GM21390 (cell line): Measurements from ENCODE around the gene SDK1.

ENCODE experiments used
- ATAC-seq: cut with Tn5 transposase; IDR thresholded peaks from one replicate; pipeline ENCODE4 v1.9.1; 2021; ENCODE audit not compliant: unreplicated experiment

The SDK1 gene, protein sequence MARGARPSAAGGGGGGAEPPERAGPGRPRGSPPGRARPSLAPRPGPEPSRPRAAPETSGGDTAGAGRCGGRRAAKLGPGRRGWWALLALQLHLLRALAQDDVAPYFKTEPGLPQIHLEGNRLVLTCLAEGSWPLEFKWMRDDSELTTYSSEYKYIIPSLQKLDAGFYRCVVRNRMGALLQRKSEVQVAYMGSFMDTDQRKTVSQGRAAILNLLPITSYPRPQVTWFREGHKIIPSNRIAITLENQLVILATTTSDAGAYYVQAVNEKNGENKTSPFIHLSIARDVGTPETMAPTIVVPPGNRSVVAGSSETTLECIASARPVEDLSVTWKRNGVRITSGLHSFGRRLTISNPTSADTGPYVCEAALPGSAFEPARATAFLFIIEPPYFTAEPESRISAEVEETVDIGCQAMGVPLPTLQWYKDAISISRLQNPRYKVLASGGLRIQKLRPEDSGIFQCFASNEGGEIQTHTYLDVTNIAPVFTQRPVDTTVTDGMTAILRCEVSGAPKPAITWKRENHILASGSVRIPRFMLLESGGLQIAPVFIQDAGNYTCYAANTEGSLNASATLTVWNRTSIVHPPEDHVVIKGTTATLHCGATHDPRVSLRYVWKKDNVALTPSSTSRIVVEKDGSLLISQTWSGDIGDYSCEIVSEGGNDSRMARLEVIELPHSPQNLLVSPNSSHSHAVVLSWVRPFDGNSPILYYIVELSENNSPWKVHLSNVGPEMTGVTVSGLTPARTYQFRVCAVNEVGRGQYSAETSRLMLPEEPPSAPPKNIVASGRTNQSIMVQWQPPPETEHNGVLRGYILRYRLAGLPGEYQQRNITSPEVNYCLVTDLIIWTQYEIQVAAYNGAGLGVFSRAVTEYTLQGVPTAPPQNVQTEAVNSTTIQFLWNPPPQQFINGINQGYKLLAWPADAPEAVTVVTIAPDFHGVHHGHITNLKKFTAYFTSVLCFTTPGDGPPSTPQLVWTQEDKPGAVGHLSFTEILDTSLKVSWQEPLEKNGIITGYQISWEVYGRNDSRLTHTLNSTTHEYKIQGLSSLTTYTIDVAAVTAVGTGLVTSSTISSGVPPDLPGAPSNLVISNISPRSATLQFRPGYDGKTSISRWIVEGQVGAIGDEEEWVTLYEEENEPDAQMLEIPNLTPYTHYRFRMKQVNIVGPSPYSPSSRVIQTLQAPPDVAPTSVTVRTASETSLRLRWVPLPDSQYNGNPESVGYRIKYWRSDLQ (N-terminal part only)

DNA sequence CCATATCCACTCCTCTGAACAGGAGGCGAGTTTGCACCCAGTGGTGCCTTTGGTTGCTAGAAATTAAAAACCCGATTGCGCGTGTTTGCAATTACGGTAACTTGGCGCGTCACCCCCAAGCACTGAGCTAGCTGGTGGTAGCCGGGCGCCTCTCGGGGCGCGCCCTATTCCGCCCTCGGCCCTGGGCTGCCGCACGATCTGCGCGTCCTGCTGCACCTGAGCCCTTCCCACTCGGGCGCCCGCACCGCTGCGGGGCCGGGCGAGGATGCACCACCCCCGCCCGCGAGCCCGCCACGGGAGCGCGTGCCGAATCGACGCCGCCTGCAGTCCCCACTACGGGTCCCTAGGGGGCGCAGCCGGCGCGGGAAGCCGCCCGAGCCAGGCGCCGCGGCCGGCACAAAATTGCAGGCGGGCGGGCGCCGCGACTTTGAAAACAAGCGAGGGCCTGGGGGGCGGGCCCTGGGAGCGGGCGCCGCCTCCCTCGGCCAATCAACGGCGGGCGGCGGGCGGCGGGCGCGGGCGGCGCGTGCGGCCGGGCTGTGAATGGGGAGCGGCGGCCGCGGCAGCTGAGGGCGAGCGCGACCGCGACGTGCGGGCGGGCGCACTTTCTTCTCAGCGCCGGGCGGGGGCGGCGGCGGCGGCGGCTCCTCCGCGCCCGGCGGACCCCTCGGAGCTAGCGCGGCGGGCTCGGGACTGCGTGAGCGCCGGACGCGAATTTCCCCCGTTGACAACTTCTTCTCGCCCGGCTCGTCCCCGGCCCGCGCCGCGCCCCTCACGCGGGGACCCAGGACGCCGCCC lies at the start of gene SDK1:
Gene SDK1 (plus strand): TSS at position 602 of the 798 bp plus-strand sequence. CDS start 335 bp downstream, outside the sequence.
- peak; percentile 87 for ATAC-seq

DNA sequence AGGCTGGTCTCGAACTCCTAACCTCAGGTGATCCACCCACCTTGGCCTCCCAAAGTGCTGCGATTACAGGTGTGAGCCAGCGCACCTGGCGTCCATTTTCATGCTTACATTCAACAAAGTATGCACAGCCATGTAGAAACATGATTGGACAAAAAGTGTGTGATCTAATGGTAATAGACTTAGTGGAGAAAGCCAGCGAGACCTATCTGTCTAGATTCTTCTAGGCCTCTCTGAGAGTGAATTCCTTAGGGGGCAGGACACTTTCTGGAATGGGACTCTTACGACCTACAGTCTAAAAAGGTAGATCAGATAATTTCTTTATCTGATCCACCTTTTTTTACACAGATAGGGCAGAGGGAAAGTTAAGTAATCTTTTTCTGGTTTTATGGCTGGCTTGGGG lies 46.3 kb upstream of the SDK1 start:
- ATAC-seq, result no peak

DNA sequence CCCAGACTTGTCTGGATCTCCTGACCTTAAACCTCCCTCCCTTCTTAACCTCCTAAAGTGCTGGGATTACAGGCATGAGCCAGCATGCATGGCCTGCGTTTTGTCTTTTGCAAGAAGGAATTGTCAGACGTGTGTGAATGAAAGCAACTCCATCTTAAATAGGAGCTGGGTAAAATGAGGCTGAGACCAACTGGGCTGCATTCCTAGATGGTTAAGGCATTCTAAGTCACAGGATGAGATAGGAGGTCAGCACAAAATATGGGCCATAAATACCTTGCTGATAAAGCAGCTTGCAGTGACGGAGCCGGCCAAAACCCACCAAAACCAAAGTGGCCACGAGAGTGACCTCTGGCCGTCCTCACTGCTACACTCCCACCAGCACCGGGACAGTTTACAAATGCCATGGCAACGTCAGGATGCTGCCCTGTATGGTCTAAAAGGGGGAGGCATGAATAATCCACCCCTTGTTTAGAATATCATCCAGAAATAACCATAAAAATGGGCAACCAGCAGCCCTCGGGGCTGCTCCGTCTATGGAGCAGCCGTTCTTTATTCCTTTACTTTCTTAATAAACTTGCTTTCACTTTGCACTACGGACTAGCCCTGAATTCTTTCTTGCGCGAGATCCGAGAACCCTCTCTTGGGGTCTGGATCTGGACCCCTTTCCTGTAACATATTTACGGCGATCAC lies 41.2 kb upstream of the SDK1 start:
- ATAC-seq, result no peak

DNA sequence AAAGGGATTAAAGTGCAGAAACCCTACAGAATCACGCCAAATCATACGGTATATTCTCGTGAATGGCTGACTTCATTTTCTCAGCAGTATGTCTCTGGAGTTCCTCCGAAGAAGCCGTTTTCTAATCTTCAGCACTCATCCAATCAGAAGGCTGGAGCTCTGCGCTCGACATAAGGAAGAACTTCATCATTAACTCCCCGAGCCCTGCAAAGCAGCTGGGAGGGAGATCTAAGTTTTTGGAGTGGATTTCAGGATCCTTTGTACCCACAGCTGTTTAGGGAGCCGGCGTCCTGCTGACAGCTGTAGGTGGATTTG lies 40.7 kb upstream of the SDK1 start:
- ATAC-seq, result no peak

DNA sequence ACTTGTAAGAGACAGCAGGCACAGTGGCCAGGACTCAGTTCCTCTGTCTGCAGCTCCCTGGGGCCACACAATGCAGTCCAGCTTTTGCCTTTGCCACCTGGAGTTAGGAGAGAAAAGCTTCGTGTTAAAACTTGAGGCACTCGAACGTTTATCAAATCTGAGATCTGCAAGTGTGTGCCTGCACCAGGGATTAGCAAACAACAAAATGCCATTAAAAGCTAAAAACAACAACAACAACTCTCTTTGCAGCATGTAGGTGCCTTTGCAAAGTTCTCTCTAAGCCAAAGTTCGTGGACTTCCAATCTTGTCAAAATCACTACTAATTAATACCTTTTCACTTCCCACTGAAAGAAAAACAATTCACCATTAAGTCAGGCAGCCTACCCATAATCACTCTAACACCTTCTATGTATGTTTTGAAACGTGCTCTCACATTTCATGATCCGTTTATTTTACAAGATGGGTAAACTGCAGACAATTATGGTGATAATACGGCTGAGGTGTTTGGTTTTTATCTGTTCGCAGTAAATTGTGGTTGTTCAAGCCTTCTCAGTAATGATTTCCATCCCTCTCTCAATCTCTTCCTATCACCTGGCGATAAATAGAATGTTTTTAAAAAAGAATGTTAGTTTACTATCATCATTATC lies 36.2 kb upstream of the SDK1 start:
- no peak for ATAC-seq

DNA sequence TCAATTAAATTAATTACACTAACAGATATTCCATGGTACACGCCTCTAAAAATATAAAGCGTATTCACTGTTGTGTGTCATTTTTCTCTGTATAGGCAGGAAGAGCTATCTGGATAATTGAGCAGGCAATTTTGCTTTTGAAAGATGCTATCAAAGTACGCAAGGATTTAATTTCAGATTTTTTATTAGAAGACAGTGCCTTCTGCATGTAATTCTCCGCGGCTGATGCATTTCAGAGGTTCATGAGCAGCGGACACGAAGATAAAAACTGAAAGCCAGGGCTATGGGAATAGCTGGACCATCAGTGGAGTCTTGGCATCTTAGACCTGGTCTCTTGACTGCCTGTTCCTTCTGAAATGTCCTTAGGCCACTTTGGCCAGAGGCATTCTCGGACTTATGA lies 35.7 kb upstream of the SDK1 start:
- ATAC-seq, result no peak

DNA sequence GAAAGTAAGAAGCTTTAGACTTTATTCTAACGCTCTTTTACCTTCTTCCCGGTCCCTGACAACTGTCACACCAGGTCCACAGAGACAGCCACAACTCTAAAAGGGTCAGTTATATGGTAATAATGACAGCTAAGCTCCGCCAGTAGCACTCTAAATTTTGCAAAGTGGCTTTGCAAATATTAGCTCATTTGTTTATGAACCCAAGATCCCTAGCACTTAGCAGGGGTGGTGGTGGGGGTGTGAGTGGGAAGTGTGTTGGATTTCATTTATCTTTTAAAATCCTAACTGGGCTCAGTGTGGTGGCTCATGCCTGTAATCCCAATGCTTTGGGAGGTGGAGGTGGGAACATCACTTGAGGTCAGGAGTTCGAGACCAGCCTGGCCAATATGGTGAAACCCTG lies 34.8 kb upstream of the SDK1 start:
- ATAC-seq, result no peak

DNA sequence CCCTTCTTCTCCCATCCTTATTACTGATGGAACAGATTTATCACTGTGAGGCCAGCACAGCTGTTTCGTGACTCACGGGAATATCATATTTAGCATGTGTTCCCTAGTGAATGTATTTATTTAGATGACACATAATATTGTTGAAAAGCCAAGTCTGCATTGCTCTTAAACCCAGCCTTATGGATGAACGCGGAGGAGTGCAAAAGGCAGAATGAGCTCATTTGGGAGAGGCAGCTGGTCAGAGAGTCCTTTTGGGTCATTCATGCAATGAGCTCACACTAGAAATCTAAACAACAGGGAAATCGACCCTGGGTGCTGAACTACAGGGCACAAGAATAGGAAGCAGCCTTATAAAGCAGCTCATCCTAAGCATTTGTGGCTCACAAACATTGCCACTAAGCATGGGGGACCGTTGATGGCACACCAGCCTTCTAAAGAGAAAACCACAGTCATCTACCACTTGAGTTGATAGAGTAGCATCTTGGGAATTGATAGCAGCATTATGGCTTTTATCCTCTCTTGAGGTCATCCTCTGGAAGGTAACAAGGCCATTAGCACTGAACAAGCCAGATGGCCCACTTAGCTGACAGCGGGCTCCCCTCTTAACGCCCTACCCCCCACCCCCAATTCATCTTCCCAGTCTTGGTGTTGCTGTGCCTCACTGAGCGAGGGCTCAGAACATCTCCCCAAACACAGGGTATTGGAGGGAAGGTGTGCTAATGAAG lies 32.9 kb upstream of the SDK1 start:
- ATAC-seq, result no peak

DNA sequence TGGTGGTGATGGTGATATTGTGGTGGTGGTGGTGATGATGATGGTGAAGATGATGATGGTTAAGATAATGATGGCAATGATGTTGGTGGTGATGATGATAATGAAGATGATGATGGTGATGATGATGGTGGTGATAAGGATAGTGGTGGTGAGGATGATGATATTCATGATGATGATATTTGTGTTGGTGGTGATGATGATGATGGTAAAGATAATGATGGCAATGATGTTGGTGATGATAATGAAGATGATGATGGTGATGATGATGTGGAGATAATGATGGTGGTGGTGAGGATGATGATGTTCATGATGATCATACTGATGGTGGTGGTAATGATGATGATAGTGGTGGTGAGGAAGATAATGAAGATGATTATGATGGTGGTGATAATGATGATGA lies 30.7 kb upstream of the SDK1 start:
- no peak for ATAC-seq

DNA sequence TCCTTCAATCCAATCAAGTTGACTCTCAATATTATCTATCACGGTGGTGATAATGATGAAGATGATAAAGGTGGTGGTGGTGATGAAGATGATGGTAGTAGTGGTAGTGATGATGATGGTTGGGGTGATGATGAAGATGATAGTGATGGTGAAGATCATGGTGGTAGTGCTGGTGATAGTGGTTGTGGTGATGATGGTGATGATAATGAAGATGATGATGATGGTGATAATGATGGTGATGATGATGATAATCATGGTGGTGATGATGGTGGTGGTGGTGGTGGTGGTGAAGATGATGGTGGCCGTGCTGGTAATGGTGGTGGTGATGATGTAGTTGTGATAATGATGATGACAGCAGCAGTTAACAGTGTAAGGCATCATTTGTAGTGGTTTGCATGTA lies 29.8 kb upstream of the SDK1 start:
- ATAC-seq, result no peak

DNA sequence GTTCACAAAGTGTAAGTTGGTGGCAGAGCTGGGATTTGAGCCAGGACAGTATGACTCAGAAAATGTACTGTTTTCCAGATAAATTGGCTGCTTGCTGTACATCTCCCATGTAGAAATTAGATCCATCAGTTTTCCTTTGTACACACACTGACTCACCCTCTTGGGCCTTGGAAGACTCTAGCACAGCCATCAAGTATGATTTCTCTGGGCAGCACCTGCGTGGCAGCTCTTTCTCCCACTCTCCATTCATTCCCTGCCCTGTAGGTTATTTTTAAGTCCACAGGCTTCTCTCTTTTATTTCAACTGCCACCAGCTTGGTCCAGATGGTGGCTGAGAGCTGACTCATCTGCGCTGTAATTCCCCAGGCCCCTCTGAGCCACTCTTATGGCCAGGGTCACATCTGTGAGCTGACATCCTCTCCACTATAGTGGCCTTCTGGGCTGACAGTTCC lies 28.3 kb upstream of the SDK1 start:
- no peak for ATAC-seq

DNA sequence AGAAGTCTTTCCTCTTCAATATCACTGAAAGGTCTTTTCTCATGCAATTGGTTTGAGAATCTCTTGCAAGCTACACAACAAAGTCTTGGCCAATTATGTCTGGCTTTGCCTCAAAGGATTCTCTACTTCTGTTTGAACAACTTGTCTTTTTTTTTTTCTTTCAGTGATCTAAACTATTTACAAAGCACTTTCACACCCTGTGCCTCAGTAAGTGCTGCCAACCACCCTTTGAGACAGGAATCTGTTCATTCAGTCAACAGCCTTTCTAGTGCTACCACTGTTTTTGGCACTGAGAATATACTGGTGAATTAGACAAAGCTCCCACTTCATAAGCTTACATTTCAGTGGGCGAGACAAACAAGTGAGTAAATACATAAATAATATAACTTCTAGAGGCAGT lies 26.9 kb upstream of the SDK1 start:
- no peak for ATAC-seq

DNA sequence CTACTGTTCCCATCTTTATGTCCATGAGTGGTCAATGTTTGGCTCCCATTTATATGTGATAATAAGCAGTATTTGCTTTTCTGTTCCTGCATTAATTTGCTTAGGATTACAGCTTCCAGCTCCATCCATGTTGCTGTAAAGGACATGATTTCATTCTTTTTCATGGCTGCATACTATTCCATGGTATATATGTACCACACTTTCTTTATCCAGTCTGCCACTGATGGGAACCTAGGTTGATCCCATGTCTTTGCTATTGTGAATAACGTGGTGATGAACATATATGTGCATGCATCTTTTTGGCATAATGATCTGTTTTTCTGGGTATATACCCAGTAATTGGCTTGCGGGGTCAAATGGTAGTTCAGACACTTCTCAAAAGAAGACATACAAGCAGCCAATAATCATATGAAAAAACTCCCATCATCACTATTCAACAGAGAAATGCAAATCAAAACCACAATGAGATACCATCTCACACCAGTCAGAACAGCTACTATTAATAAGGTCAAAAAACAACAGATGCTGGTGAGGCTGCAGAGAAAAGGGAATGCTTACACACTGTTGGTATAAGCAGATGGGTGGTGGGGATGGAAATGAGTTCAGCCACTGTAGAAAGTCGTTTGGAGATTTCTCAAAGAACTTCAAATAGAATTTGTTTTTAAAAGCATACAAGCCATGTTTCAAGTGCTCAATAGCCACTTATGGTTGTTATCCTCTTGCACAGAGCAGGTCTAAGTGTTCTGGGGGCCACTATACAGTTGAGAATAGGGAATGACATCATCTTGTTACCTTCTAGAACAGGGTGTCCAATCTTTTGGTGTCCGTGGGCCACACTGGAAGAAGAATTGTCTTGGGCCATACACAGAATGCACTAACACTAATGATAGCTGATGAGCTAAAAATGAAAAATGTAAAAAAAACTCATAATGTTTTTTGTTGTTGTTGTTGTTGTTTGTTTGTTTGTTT lies 23.2 kb upstream of the SDK1 start:
- ATAC-seq, result no peak

DNA sequence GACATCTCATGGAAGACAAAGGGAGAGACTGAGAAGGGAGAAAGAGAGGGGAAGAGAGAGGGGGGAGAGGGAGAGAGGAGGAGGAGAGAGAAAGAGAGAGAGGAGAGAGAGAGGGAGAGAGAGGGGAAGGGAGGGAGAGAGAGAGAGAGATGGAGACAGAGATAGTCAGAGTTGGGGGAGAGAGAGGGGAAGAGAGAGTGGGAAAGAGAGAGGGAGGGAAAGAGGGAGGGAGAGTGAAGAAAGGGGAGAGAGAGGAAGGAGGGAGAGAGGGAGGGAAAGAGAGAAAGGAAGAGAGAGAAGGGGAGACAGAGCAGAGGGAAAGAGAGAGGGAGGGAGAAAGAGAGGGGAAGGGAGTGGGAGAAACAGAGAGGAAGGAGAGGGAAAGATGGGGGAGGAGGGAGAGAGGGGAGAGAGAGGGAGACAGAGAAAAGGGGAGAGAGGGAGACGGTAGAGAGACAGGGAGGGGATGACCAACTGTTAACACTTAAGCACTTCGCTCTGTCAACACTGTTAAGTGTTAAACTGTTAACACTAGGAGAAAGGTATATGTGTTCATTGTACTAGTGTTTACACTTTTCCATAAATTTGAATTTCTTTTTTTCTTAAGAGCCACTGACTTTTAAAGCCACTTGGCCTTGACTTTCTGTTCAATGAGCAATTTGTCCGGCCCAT lies 21.8 kb upstream of the SDK1 start:
- no peak for ATAC-seq

DNA sequence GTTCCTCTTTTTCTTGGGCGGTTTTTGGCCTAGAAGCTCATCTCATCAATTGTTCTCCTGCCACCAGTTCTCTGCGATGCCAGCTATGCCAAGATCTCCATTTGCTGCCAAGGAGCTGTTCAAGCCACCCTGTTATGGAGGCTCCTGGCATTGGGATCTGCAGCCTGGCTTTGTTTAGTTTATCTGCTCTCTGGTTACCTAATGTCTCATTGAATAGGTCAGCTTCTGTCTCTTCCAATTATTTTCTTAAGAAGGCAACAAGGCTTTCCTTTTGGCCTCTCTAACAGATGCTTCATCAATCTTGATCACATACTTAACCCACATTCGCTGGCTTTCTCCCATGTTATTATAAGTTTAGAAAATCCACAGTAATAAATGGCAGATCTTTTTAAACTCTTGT lies 20.6 kb upstream of the SDK1 start:
- ATAC-seq, result no peak

DNA sequence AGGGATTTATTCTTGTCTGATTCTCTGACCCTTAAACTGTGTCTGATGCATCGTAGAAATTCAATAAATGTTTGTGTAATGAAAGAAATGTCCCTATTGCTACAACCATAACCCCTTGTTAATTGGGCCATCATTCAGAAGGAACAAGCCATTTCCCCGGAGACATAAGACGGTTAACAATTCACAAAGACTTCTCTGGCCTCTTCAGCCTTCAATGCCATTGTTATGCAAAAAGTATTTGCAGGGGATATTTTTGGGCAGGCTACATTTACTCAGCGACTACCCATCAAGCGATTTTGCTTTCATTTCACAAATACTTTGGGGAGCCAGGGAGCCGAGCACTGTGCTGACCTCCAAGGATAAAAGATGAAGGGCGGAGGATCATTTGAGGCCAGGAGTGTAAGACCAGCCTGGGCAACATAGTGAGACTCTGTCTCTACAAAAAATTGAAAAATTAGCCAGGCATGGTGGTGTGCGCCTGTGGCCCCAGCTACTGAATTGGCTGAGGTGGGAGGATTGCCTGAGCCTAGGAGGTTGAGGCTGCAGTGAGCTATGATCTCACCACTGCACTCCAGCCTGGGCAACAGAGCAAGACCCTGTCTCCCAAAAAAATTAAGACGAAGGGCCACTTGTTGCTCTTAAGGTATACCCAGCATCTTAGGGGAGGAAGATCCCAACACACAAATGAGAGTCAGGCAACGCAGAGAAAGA lies 20.0 kb upstream of the SDK1 start:
- ATAC-seq, result no peak

DNA sequence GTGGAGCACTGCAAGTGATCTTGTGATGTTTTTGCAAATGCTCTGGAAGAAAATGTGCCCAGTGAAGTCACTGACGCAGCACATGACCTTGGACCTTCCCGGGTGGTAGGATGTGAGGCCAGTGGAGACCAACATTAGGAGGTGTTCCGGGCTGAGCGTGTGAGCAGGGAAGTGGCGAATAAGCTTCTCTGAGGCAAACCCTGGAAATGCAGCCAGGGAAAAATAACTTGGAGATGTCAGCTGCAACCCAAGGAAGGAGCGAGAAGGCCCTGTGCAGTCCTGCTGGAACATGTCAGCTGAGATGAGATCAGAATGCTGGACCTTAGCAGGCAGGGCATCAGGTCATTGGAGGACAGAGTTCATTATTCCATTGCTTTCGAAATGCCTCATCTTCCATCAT lies 18.6 kb upstream of the SDK1 start:
- ATAC-seq, result no peak
